HG03469 (cell line): ENCODE data around the gene COL6A2.
"Not testable (repeated sequence)": the region's sequence is repeated elsewhere in the genome, so short reads cannot be mapped to it uniquely, and the experiment has no call there.

Experiments
- ATAC-seq: cut with Tn5 transposase; IDR thresholded peaks from one replicate; pipeline ENCODE4 v1.9.1; 2021; ENCODE audit warnings: mild to moderate bottlenecking, moderate library complexity, moderate number of reproducible peaks; ENCODE audit not compliant: unreplicated experiment

COL6A2 gene

GRCh38 chr21:46097336-46098293 lies at the start of gene COL6A2:
Gene COL6A2 (plus strand): TSS chr21:46098112.
- no peak for ATAC-seq

GRCh38 chr21:46048926-46049889 lies 48.7 kb upstream of the COL6A2 start:
- no peak for ATAC-seq

GRCh38 chr21:46049890-46050667 lies 47.8 kb upstream of the COL6A2 start:
- ATAC-seq, result no peak

GRCh38 chr21:46050668-46051378 lies 47.1 kb upstream of the COL6A2 start:
- no peak for ATAC-seq

- no peak for ATAC-seq
These were observed 46.5 kb upstream of the COL6A2 start for GRCh38 chr21:46051379-46051770.

GRCh38 chr21:46051821-46052675 lies 45.9 kb upstream of the COL6A2 start:
- no peak for ATAC-seq

- no peak for ATAC-seq
These were observed 44.9 kb upstream of the COL6A2 start for GRCh38 chr21:46052703-46053651.

- ATAC-seq, result no peak
These were observed 43.9 kb upstream of the COL6A2 start for GRCh38 chr21:46054031-46054430.

GRCh38 chr21:46054451-46054881 lies 43.4 kb upstream of the COL6A2 start:
- no peak for ATAC-seq

- ATAC-seq, result no peak
These were observed 42.0 kb upstream of the COL6A2 start for GRCh38 chr21:46055863-46056281.

GRCh38 chr21:46056450-46056903 lies 41.4 kb upstream of the COL6A2 start:
- ATAC-seq, result no peak

- no peak for ATAC-seq
These were observed 40.7 kb upstream of the COL6A2 start for GRCh38 chr21:46057111-46057709.

GRCh38 chr21:46057710-46058241 lies 40.1 kb upstream of the COL6A2 start:
- ATAC-seq, result no peak

GRCh38 chr21:46058431-46059145 lies 39.3 kb upstream of the COL6A2 start:
- ATAC-seq, result no peak

GRCh38 chr21:46059195-46059594 lies 38.7 kb upstream of the COL6A2 start:
- no peak for ATAC-seq

- ATAC-seq, result not testable (repeated sequence)
These were observed 38.0 kb upstream of the COL6A2 start for GRCh38 chr21:46059711-46060455.
